Endothelial cell (in vitro differentiated cells): ENCODE results near the gene SCP2. TPM values are rescaled to one million over a fixed set of nuclear protein-coding genes. Genes with fewer than 3 reads are reported as not detected.

Source experiments
- DNase-seq: peaks from one replicate; pipeline ENCODE4 v3.0.0; 2021; ENCODE audit warnings: low spot score
- H3K27ac Mint-ChIP-seq: one replicate; pipeline ENCODE4 v1.8.0; 2021; ENCODE audit warnings: mixed read lengths, inconsistent platforms; ENCODE audit not compliant: unreplicated experiment
- H3K27me3 Mint-ChIP-seq: one replicate; pipeline ENCODE4 v1.8.0; 2021; ENCODE audit warnings: mild to moderate bottlenecking, moderate library complexity, mixed read lengths, inconsistent platforms; ENCODE audit not compliant: unreplicated experiment
- H3K36me3 Mint-ChIP-seq: one replicate; pipeline ENCODE4 v1.8.0; 2021; ENCODE audit warnings: mild to moderate bottlenecking, low read depth, mixed read lengths, inconsistent platforms; ENCODE audit not compliant: unreplicated experiment
- H3K4me1 Mint-ChIP-seq: one replicate; pipeline ENCODE4 v1.8.0; 2021; ENCODE audit warnings: mild to moderate bottlenecking, mixed read lengths, inconsistent platforms; ENCODE audit not compliant: unreplicated experiment
- H3K4me3 Mint-ChIP-seq: one replicate; pipeline ENCODE4 v1.8.0; 2021; ENCODE audit warnings: mild to moderate bottlenecking, mixed read lengths, inconsistent platforms; ENCODE audit not compliant: unreplicated experiment
- H3K9me3 Mint-ChIP-seq: one replicate; pipeline ENCODE4 v1.8.0; 2021; ENCODE audit warnings: mixed read lengths, inconsistent platforms; ENCODE audit not compliant: unreplicated experiment
- total RNA-seq: library from RNA; stranded (reverse); fragmentation: NEBNext Ultra II Directional; extraction: Animal tissue kit (Norgen Biotek cat#: 25700); gene quantifications from one replicate; pipeline ENCODE4 v1.2.1, GENCODE V29; 2021; ENCODE audit not compliant: unreplicated experiment
- TF ChIP-seq, protein P1 (sequence below): fragments of 200-600 bp; sonication (generic); IDR thresholded peaks from one replicate; pipeline ENCODE4 v1.5.0; 2021; ENCODE audit warnings: antibody characterized with exemption; ENCODE audit not compliant: unreplicated experiment

SCP2 gene
- total RNA-seq, 1 donor from 2014 or later, result 93.2 TPM

DNA sequence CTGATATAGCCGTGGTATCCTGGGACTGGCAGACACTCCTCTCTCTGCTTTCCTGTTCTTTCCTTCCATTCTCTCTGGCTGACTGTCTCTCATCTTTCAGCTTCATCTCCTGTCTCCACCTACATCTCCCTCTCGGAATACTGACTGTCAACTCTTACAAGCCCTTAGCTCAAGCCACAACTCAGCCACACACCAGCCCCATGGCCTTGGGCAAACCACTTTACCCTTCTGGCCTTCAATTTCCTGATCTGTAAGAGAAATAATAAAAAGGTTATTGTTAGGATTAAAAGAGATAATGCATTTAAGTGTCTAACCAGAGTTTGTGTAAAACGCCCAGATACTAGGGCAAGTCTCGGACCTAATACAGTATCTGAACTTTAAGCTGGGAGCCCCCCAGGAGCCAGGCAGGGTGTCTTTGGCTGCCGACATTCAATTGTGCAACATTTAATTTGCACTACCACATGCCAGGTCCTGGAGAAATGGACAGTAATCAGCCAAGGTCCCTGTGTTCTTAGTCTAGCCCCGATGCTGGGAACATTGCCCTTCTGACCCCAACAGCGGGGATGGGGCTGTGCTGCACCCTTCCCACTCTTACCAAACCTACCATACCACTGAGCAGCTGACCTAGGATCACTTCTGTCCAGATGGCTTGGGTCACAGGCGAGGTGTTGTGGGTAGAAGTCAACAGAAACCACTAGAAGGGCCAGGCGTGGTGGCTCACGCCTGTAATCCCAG lies 10.7 kb upstream of the SCP2 start:
- peaks cover 11% of the 10 kb centered on the region for H3K36me3 Mint-ChIP-seq
- H3K4me3 Mint-ChIP-seq, result no peak overlapping the region
- peaks cover 4% of the 10 kb centered on the region for H3K27me3 Mint-ChIP-seq
- TF ChIP-seq, protein P1, sequence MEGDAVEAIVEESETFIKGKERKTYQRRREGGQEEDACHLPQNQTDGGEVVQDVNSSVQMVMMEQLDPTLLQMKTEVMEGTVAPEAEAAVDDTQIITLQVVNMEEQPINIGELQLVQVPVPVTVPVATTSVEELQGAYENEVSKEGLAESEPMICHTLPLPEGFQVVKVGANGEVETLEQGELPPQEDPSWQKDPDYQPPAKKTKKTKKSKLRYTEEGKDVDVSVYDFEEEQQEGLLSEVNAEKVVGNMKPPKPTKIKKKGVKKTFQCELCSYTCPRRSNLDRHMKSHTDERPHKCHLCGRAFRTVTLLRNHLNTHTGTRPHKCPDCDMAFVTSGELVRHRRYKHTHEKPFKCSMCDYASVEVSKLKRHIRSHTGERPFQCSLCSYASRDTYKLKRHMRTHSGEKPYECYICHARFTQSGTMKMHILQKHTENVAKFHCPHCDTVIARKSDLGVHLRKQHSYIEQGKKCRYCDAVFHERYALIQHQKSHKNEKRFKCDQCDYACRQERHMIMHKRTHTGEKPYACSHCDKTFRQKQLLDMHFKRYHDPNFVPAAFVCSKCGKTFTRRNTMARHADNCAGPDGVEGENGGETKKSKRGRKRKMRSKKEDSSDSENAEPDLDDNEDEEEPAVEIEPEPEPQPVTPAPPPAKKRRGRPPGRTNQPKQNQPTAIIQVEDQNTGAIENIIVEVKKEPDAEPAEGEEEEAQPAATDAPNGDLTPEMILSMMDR, result no peak
- no peaks in the 10 kb centered on the region for H3K9me3 Mint-ChIP-seq
- H3K27ac Mint-ChIP-seq, result no peak overlapping the region
- no peak for DNase-seq
- no peaks in the 10 kb centered on the region for H3K4me1 Mint-ChIP-seq

DNA sequence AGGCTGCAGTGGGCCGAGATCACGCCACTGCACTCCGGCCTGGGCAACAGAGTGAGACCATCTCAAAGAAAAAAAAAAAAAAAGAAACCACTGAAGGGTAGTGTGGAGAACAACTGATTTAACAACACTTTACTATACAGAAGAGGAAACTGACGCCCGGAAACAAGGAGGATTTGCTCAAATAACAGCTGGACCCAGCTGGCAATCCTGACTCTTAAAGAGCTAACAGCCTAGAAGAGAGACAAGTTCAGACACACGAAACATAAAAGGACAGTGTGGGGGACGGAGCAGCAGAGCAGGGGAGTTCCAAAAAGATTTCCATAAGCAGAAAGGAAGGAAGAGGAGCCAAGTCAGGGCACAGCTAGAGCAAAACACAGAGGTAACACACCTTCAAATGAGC lies 9.9 kb upstream of the SCP2 start:
- TF ChIP-seq, protein P1, result no peak
- Mint-ChIP-seq H3K27me3 (peaks cover 4% of the 10 kb centered on the region), H3K4me1 (no peaks in the 10 kb centered on the region), H3K27ac (no peak overlapping the region), H3K4me3 (no peak overlapping the region), H3K9me3 (no peaks in the 10 kb centered on the region), H3K36me3 (peaks cover 11% of the 10 kb centered on the region)
- DNase-seq, result no peak

DNA sequence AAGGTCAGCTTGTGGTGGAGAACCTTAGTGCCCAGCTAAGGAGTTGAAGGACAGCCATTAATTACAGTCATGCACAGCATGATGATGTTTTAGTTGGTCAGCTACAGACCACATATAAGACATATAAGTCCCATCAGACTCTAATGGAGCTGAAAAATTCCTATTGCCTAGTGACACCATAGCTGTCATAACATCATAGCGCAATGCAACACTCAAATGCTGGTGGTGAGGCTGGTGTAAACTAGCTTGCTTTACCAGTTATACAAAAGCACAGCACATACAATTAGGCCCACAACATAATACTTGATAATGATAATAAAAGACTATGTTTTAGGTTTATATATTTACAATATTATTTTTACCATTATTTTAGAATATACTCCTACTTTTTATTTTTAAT lies 9.5 kb upstream of the SCP2 start:
- H3K27ac Mint-ChIP-seq, result no peak overlapping the region
- peaks cover 11% of the 10 kb centered on the region for H3K36me3 Mint-ChIP-seq
- no peaks in the 10 kb centered on the region for H3K9me3 Mint-ChIP-seq
- TF ChIP-seq, protein P1, result no peak
- no peak overlapping the region for H3K4me3 Mint-ChIP-seq
- no peaks in the 10 kb centered on the region for H3K4me1 Mint-ChIP-seq
- DNase-seq, result no peak
- H3K27me3 Mint-ChIP-seq, result peaks cover 4% of the 10 kb centered on the region

DNA sequence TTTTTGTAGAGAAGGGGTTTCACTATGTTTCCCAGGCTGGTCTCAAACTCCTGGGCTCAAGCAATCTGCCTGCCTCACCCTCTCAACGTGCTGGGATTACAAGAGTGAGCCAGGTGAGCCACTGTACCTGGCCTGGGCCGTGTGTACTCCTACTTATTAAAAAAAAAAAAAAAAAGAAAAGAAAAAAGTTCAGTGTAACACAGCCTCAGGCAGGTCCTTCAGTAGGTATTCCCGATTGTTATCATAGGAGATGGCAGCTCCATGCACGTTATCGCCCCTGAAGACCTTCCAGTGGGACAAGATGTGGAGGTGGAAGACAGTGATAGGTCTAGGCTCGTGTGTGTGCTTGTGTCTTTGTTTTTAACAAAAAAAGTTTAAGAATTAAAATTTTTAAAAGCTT lies 8.9 kb upstream of the SCP2 start:
- H3K27ac Mint-ChIP-seq, result no peak overlapping the region
- H3K9me3 Mint-ChIP-seq, result no peaks in the 10 kb centered on the region
- H3K4me1 Mint-ChIP-seq, result no peaks in the 10 kb centered on the region
- H3K36me3 Mint-ChIP-seq, result peaks cover 11% of the 10 kb centered on the region
- H3K27me3 Mint-ChIP-seq, result peaks cover 4% of the 10 kb centered on the region
- no peak for DNase-seq
- H3K4me3 Mint-ChIP-seq, result no peak overlapping the region
- TF ChIP-seq, protein P1, result no peak

DNA sequence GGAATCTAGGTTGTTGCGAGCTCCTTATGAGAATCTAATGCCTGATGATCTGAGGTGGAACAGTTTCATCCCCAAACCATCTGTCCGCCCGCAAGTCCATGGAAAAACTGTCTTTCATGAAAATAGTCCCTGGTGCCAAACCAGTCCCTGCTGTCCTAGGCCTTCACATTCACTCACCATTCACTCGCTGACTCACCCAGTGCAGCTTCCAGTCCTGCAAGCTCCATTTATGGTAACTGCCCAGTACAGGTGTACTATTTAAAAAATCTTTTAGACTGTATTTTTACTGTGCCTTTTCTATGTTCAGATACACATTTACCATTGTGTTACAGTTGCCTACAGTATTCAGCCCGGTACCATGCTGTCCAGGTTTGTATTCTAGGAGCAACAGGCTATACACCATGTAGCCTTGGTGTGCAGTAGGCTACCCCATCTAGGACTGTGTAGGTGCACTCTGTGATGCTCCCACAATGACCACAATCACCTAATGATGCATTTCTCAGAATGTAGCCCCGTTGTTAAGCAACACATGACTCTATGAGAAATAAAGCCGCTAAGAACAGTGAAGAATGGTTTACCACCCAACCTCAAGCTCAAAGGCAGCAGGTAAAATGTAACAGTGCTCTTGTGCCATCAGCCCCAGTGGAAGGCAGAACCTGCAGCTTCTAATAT lies 7.9 kb upstream of the SCP2 start:
- H3K27me3 Mint-ChIP-seq, result peaks cover 4% of the 10 kb centered on the region
- TF ChIP-seq, protein P1, result no peak
- no peak overlapping the region for H3K4me3 Mint-ChIP-seq
- no peaks in the 10 kb centered on the region for H3K9me3 Mint-ChIP-seq
- DNase-seq, result no peak
- H3K27ac Mint-ChIP-seq, result no peak overlapping the region
- no peaks in the 10 kb centered on the region for H3K4me1 Mint-ChIP-seq
- H3K36me3 Mint-ChIP-seq, result peaks cover 11% of the 10 kb centered on the region
